GM12878 (cell line): ENCODE results near the gene DUS4L. TPM values are rescaled to one million over a fixed set of nuclear protein-coding genes. Genes with fewer than 3 reads are reported as not detected.

Experiments
- ATAC-seq: fragments of 200-7000 bp; cut with Tn5 transposase; 3 replicates; pipeline ENCODE4 v1.9.1; 2020; ENCODE audit warnings: mild to moderate bottlenecking, moderate library complexity
- BruUV-seq: library from RNA; stranded (reverse); fragments of 400-500 nt; replicated peaks from 2 replicates; lab custom pipeline; 2021; lab: Mats Ljungman, UMichigan
- CTCF ChIA-PET: fragments of 300-600 bp; sonication (Branson Sonifier 250); formaldehyde crosslinking; extraction: SDS; loops from one replicate; lab custom pipeline; 2021; ENCODE audit warnings: inconsistent platforms; lab: Yijun Ruan, JAX
- POLR2A ChIA-PET: fragments of 350-600 bp; formaldehyde crosslinking; extraction: SDS; loops from one replicate; lab custom pipeline; 2021; ENCODE audit warnings: inconsistent platforms; lab: Charles Lee
- RAD21 ChIA-PET: fragments of 300-600 bp; sonication (Branson Sonifier 250); formaldehyde crosslinking; loops from one replicate; lab custom pipeline; 2023; ENCODE audit warnings: antibody characterized with exemption; ENCODE audit not compliant: unreplicated experiment; lab: Charles Lee
- SMC1A ChIA-PET: fragments of 300-600 bp; sonication (Branson Sonifier 250); formaldehyde crosslinking; loops from one replicate; lab custom pipeline; 2023; ENCODE audit not compliant: unreplicated experiment, uncharacterized antibody; lab: Charles Lee
- DNase-seq: peaks from one replicate; pipeline ENCODE4 v3.0.0-alpha.2; 2011; ENCODE audit warnings: low read depth, low spot score
- FAIRE-seq: peaks from 3 replicates; lab custom pipeline; 2011; peaks lifted over from hg19 to GRCh38; lab: Jason Lieb, UNC
- H2AFZ ChIP-seq: 2 replicates; pipeline ENCODE4 v1.6.0; 2011; ENCODE audit warnings: low read depth, low read length, control low read depth; ENCODE audit not compliant: control insufficient read depth
- H3K27ac ChIP-seq: 2 replicates; pipeline ENCODE4 v1.5.1; 2011; ENCODE audit warnings: control low read depth; ENCODE audit not compliant: control insufficient read depth, insufficient read depth
- H3K27me3 ChIP-seq, 2 experiments: replicated peaks in 1 of 2; 2 replicates each; pipeline versions ENCODE4 v1.6.0 to v1.6.1; 2011; ENCODE audit warnings: low read length in 1 of 2; ENCODE audit not compliant: control insufficient read depth in 2 of 2, insufficient read depth in 2 of 2
- H3K36me3 ChIP-seq, 2 experiments: 2 replicates each; pipeline ENCODE4 v1.5.1; 2011; ENCODE audit warnings: low read length in 1 of 2; ENCODE audit not compliant: control insufficient read depth in 2 of 2, insufficient read depth in 2 of 2
- H3K4me1 ChIP-seq: 2 replicates; pipeline ENCODE4 v1.6.1; 2011; ENCODE audit warnings: mild to moderate bottlenecking, low read length, moderate library complexity, mixed read lengths; ENCODE audit not compliant: control insufficient read depth, insufficient read depth
- H3K4me2 ChIP-seq: 2 replicates; pipeline ENCODE4 v1.6.0; 2011; ENCODE audit warnings: control low read depth; ENCODE audit not compliant: control insufficient read depth, insufficient read depth
- H3K4me3 ChIP-seq: fragments of 200-600 bp; sonication (generic); 2 replicates; pipeline ENCODE4 v1.5.1; 2016
- H3K79me2 ChIP-seq: 2 replicates; pipeline ENCODE4 v1.6.0; 2011; ENCODE audit warnings: low read length; ENCODE audit not compliant: control insufficient read depth, insufficient read depth
- H3K9ac ChIP-seq: 2 replicates; pipeline ENCODE4 v1.8.0; 2011; ENCODE audit warnings: low read length, control low read depth, mixed read lengths; ENCODE audit not compliant: control insufficient read depth, insufficient read depth
- H3K9me3 ChIP-seq: replicated peaks from 3 replicates; pipeline ENCODE4 v1.5.1; 2011; ENCODE audit warnings: mild to moderate bottlenecking, low read length; ENCODE audit not compliant: control insufficient read depth, insufficient read depth
- H4K20me1 ChIP-seq: 2 replicates; pipeline ENCODE4 v1.6.0; 2011; ENCODE audit not compliant: control insufficient read depth, insufficient read depth
- ATF3 ChIP-seq: IDR thresholded peaks from 2 replicates; pipeline ENCODE4 v1.6.1; 2011; ENCODE audit warnings: low read depth, mild to moderate bottlenecking, low read length, moderate library complexity, borderline replicate concordance; ENCODE audit errors: extremely low read depth
- ATF7 ChIP-seq: fragments of 450-650 bp; IDR thresholded peaks from 2 replicates; pipeline ENCODE4 v1.6.1; 2016; ENCODE audit warnings: low read depth, mild to moderate bottlenecking
- CBFB ChIP-seq: IDR thresholded peaks from 2 replicates; pipeline ENCODE4 v1.6.1; 2016; ENCODE audit warnings: antibody characterized with exemption, low read depth
- ETV6 ChIP-seq, 2 experiments: fragments of 450-650 bp in 1 of 2; IDR thresholded peaks in 1 of 2; conservative IDR thresholded peaks in 1 of 2; 2 replicates each; pipeline ENCODE4 v1.6.1; 2014; ENCODE audit warnings: antibody characterized with exemption in 1 of 2, borderline replicate concordance in 1 of 2, low read depth in 1 of 2, mild to moderate bottlenecking in 1 of 2, moderate library complexity in 1 of 2
- MEF2A ChIP-seq: IDR thresholded peaks from 2 replicates; pipeline ENCODE4 v1.6.1; 2011; ENCODE audit warnings: low read depth, mild to moderate bottlenecking, low read length, moderate library complexity; ENCODE audit not compliant: insufficient read depth
- MTA2 ChIP-seq: fragments of 450-650 bp; IDR thresholded peaks from 2 replicates; pipeline ENCODE4 v1.6.1; 2016; ENCODE audit warnings: low read depth, mild to moderate bottlenecking, moderate library complexity
- NFIC ChIP-seq: IDR thresholded peaks from 2 replicates; pipeline ENCODE4 v1.6.1; 2012; ENCODE audit warnings: low read depth, mild to moderate bottlenecking, inconsistent platforms, low read length, moderate library complexity
- NFXL1 ChIP-seq: fragments of 450-650 bp; IDR thresholded peaks from 2 replicates; pipeline ENCODE4 v1.6.1; 2017; ENCODE audit warnings: antibody characterized with exemption, mild to moderate bottlenecking, borderline replicate concordance
- NFYB ChIP-seq: IDR thresholded peaks from 2 replicates; pipeline ENCODE4 v1.6.1; 2011; ENCODE audit warnings: low read depth, mild to moderate bottlenecking, low read length, improper control_type of control experiment, moderate library complexity; ENCODE audit not compliant: insufficient read depth
- NR2C1 ChIP-seq: fragments of 450-650 bp; IDR thresholded peaks from 2 replicates; pipeline ENCODE4 v1.6.1; 2017; ENCODE audit warnings: antibody characterized with exemption, mild to moderate bottlenecking, moderate library complexity
- NR2F1 ChIP-seq: fragments of 450-650 bp; conservative IDR thresholded peaks from 2 replicates; pipeline ENCODE4 v1.6.1; 2017; ENCODE audit warnings: mild to moderate bottlenecking
- RAD51 ChIP-seq: fragments of 450-650 bp; IDR thresholded peaks from 2 replicates; pipeline ENCODE4 v1.6.1; 2016; ENCODE audit warnings: moderate library complexity, mild to moderate bottlenecking, inconsistent platforms
- SRF ChIP-seq, 2 experiments: IDR thresholded peaks; 2 replicates each; pipeline ENCODE4 v1.6.1; 2011; ENCODE audit warnings: low read depth in 2 of 2, low read length in 2 of 2, mild to moderate bottlenecking in 1 of 2, moderate library complexity in 1 of 2
- ZNF24 ChIP-seq: fragments of 450-650 bp; IDR thresholded peaks from 2 replicates; pipeline ENCODE4 v1.6.1; 2017; ENCODE audit warnings: antibody characterized with exemption, mild to moderate bottlenecking
- WGBS: methylation state at CpG from one replicate; pipeline ENCODE4 v1.1.6; 2016; ENCODE audit warnings: low lambda C conversion rate; ENCODE audit not compliant: insufficient replicate concordance, insufficient coverage; ENCODE audit errors: missing lambda C conversion rate; 5-methylcytosine and 5-hydroxymethylcytosine counted together
- in situ Hi-C: fragments of 300-500 bp; cut with MboI; formaldehyde crosslinking; loops from 9 replicates; pipeline ENCODE4 v1.14.3; 2018; ENCODE audit warnings: mixed read lengths
- intact Hi-C: fragments of 100-400 bp; cut with micrococcal nuclease; formaldehyde crosslinking; loops from one replicate; pipeline ENCODE4 v1.14.2; 2022; ENCODE audit not compliant: unreplicated experiment
- polyA plus RNA-seq, 11 experiments: library from polyadenylated mRNA; depleted of rRNA in 4 of 11; unstranded in 6 of 11; stranded (reverse) in 5 of 11; fragments of >200 nt; fragmentation: Nextera tagmentation in 4 of 11; fragmentation: Illumina TruSeq in 1 of 11; extraction: Ambion mirVana in 4 of 11; extraction: Trizol in 1 of 11; gene quantifications; 1 replicate in 1 of 11; 2 replicates in 10 of 11; pipeline versions ENCODE4 v1.2.1 to v1.2.3, GENCODE V29; 2011 to 2016; ENCODE audit warnings: inconsistent platforms in 2 of 11, missing spikeins in 2 of 11, low read depth in 1 of 11
- total RNA-seq, 4 experiments: library from RNA; depleted of rRNA in 3 of 4; stranded (reverse); fragments of >200 nt in 3 of 4; fragmentation: Illumina TruSeq in 1 of 4; extraction: Trizol in 1 of 4; gene quantifications; 2 replicates each; pipeline versions ENCODE4 v1.2.1 to v1.2.3, GENCODE V29; 2013 to 2021
- TF ChIP-seq, protein P1 (sequence below): fragments of 450-650 bp; IDR thresholded peaks from 2 replicates; pipeline ENCODE4 v1.6.1; 2017; ENCODE audit warnings: antibody characterized with exemption, mild to moderate bottlenecking, moderate library complexity
- TF ChIP-seq, protein P2 (sequence below): IDR thresholded peaks from 2 replicates; pipeline ENCODE4 v1.6.1; 2011; ENCODE audit warnings: mild to moderate bottlenecking, low read depth, low read length, moderate library complexity; ENCODE audit not compliant: insufficient replicate concordance

DUS4L gene
- total and polyA plus RNA-seq, 10 of the 15 experiments (the other 5 are each of a cell fraction or from before 2014, with no cell fraction given), result 5.3 to 15.3 (median 12.8) TPM

DNA sequence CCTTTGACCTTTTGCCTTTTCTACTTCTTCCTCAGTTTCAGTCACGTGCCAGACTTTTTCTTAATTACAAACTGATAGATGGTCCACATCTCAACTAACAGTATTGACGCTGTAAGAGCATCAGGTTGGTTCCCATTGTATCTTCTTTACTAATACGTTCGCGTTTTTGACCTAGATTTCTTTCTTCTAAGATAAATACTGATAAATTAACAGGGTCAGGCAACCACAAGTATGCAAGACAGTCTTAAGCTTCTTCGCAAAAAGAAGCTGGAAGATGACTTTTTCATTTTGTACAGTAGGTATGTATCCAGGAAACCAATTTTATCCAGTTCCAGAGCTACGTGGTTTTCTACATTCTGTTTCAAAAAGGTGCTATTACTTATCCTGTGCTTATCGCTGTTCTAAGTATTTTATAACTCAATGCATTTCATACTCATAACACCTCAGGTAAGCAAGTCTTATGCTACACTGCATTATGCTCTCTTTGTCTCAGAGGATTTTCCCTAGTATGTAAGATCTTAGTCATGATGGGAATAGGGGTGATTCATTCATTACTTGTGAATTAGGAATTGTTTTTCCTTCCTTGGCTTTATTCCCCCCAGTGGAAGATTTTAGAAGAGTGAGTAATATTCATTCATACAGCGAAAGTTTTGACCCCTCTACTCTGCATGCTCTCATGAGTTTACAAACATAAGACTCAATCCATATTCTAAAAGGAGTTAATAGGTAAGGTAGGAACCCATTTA lies 955 bp downstream of the DUS4L start (continued):
- no peak for TF ChIP-seq MTA2
- TF ChIP-seq NR2F1, result peak; percentile 67
- no peak for TF ChIP-seq ZNF24
- TF ChIP-seq RAD51, result peak; percentile 81
- TF ChIP-seq NR2C1, result peak; percentile 88
- TF ChIP-seq MEF2A, result no peak
- TF ChIP-seq ETV6 (conservative IDR thresholded peaks at IDR 0.05 in 1 of 2, IDR thresholded peaks at IDR 0.05 in 1 of 2; ENCODE audit: borderline replicate concordance in 1 of 2, low read depth in 1 of 2), result no peak

GRCh38 chr7:107570298-107570697 lies 6.5 kb downstream of the DUS4L start:
- ATAC-seq (no peak; the same call in 2 of the 3 replicates), DNase-seq (no peak), FAIRE-seq (no peak)
- ChIA-PET POLR2A (no interaction called here), CTCF (no interaction called here), RAD21 (no interaction called here), SMC1A (interaction anchor here (0.6 to 1.3 kb wide), 2 partner anchors 14 to 173 kb away, joined by 3 read pairs; no protein-coding TSS in a partner anchor)
- TF ChIP-seq NFIC, result no peak
- TF ChIP-seq, protein P1, sequence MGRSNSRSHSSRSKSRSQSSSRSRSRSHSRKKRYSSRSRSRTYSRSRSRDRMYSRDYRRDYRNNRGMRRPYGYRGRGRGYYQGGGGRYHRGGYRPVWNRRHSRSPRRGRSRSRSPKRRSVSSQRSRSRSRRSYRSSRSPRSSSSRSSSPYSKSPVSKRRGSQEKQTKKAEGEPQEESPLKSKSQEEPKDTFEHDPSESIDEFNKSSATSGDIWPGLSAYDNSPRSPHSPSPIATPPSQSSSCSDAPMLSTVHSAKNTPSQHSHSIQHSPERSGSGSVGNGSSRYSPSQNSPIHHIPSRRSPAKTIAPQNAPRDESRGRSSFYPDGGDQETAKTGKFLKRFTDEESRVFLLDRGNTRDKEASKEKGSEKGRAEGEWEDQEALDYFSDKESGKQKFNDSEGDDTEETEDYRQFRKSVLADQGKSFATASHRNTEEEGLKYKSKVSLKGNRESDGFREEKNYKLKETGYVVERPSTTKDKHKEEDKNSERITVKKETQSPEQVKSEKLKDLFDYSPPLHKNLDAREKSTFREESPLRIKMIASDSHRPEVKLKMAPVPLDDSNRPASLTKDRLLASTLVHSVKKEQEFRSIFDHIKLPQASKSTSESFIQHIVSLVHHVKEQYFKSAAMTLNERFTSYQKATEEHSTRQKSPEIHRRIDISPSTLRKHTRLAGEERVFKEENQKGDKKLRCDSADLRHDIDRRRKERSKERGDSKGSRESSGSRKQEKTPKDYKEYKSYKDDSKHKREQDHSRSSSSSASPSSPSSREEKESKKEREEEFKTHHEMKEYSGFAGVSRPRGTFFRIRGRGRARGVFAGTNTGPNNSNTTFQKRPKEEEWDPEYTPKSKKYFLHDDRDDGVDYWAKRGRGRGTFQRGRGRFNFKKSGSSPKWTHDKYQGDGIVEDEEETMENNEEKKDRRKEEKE, result no peak
- TF ChIP-seq NFXL1, result no peak
- no peak for TF ChIP-seq SRF (IDR thresholded peaks at IDR 0.05; ENCODE audit: low read depth in 2 of 2, low read length in 2 of 2)
- TF ChIP-seq CBFB, result no peak
- TF ChIP-seq, protein P2, sequence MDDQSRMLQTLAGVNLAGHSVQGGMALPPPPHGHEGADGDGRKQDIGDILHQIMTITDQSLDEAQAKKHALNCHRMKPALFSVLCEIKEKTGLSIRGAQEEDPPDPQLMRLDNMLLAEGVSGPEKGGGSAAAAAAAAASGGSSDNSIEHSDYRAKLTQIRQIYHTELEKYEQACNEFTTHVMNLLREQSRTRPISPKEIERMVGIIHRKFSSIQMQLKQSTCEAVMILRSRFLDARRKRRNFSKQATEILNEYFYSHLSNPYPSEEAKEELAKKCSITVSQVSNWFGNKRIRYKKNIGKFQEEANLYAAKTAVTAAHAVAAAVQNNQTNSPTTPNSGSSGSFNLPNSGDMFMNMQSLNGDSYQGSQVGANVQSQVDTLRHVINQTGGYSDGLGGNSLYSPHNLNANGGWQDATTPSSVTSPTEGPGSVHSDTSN, result no peak
- TF ChIP-seq ATF7, result no peak
- no peak for TF ChIP-seq ATF3
- no peak for TF ChIP-seq NFYB
- no TSS peak for BruUV-seq
- Histone ChIP-seq H3K9ac (no peak overlapping the region), H3K79me2 (no peaks in the 10 kb centered on the region), H3K4me3 (no peak overlapping the region), H3K27me3 (no peaks in the 10 kb centered on the region), H4K20me1 (no peaks in the 10 kb centered on the region), H3K27ac (no peak overlapping the region), H2AFZ (no peak overlapping the region), H3K9me3 (no peaks in the 10 kb centered on the region), H3K36me3 (no peaks in the 10 kb centered on the region; a peak in 1 of 4 replicates), H3K4me1 (no peaks in the 10 kb centered on the region), H3K4me2 (no peak overlapping the region)
- in situ Hi-C loops (no loop called here), intact Hi-C loops (no loop called here)
- WGBS, result 100% methylated on average over 2 of the region's 2 CpGs
